Measurements from ENCODE around the gene CEMIP.

CEMIP gene

GRCh38 chr15:80837006-80837405 lies 57.8 kb downstream of the CEMIP start:
- no peak for DNase-seq (ENCODE audit: low read depth in 1 of 2, low spot score in 1 of 2)
- no peak for TF ChIP-seq CTCF (IDR thresholded peaks at IDR 0.05; ENCODE audit: insufficient read depth, low read length)
- TF ChIP-seq REST (IDR thresholded peaks at IDR 0.05; ENCODE audit: insufficient replicate concordance, low read depth): no peak
- no peak for TF ChIP-seq POLR2AphosphoS5 (IDR thresholded peaks at IDR 0.05; ENCODE audit: low read depth)
- TF ChIP-seq GABPA (IDR thresholded peaks at IDR 0.05; ENCODE audit: low read depth): no peak
- no peak for TF ChIP-seq SPI1 (IDR thresholded peaks at IDR 0.05; ENCODE audit: borderline replicate concordance, low read depth)
- Histone ChIP-seq H3K27ac (replicated peaks) (no peak overlapping the region), H3K27me3 (ENCODE audit: insufficient read depth, poor library complexity, severe bottlenecking) (no peaks in the 10 kb centered on the region), H3K4me3 (replicated peaks; ENCODE audit: insufficient read depth, low read length) (no peak overlapping the region)

GRCh38 chr15:80838012-80838411 lies 58.8 kb downstream of the CEMIP start:
- Histone ChIP-seq H3K27ac (replicated peaks) (no peak overlapping the region), H3K27me3 (ENCODE audit: insufficient read depth, poor library complexity, severe bottlenecking) (no peaks in the 10 kb centered on the region), H3K4me3 (replicated peaks; ENCODE audit: insufficient read depth, low read length) (no peak overlapping the region)
- TF ChIP-seq CTCF (IDR thresholded peaks at IDR 0.05; ENCODE audit: insufficient read depth, low read length) (no peak), REST (IDR thresholded peaks at IDR 0.05; ENCODE audit: insufficient replicate concordance, low read depth) (no peak), POLR2AphosphoS5 (IDR thresholded peaks at IDR 0.05; ENCODE audit: low read depth) (no peak), SPI1 (IDR thresholded peaks at IDR 0.05; ENCODE audit: borderline replicate concordance, low read depth) (no peak), GABPA (IDR thresholded peaks at IDR 0.05; ENCODE audit: low read depth) (no peak)
- DNase-seq (ENCODE audit: low read depth in 1 of 2, low spot score in 1 of 2): no peak

- H3K4me3 ChIP-seq (replicated peaks; ENCODE audit: insufficient read depth, low read length): no peak overlapping the region
- DNase-seq (ENCODE audit: low read depth in 1 of 2, low spot score in 1 of 2): no peak
- H3K27me3 ChIP-seq (ENCODE audit: insufficient read depth, poor library complexity, severe bottlenecking): no peaks in the 10 kb centered on the region
- H3K27ac ChIP-seq (replicated peaks): no peak overlapping the region
- TF ChIP-seq CTCF (IDR thresholded peaks at IDR 0.05; ENCODE audit: insufficient read depth, low read length) (no peak), POLR2AphosphoS5 (IDR thresholded peaks at IDR 0.05; ENCODE audit: low read depth) (no peak), REST (IDR thresholded peaks at IDR 0.05; ENCODE audit: insufficient replicate concordance, low read depth) (no peak), GABPA (IDR thresholded peaks at IDR 0.05; ENCODE audit: low read depth) (no peak), SPI1 (IDR thresholded peaks at IDR 0.05; ENCODE audit: borderline replicate concordance, low read depth) (no peak)
Measured at GRCh38 chr15:80838666-80839065, 59.5 kb downstream of the CEMIP start.

Measured in HL-60 (cell line).